Muscle layer of colon (tissue), 2 donors: ENCODE measurements around the gene CLIP3.

ENCODE experiments used
- H3K27ac ChIP-seq: one replicate; pipeline ENCODE4 v1.7.0; 2013; ENCODE audit warnings: low read depth, mild to moderate bottlenecking, low read length, moderate library complexity
- H3K27me3 ChIP-seq, 2 donors: one replicate each; pipeline ENCODE4 v1.7.0; 2013; ENCODE audit warnings: low read length in 2 of 2, mild to moderate bottlenecking in 2 of 2; ENCODE audit not compliant: insufficient read depth in 2 of 2, control insufficient read depth in 1 of 2
- H3K36me3 ChIP-seq: one replicate; pipeline ENCODE4 v1.7.0; 2013; ENCODE audit warnings: mild to moderate bottlenecking, low read length; ENCODE audit not compliant: insufficient read depth
- H3K4me1 ChIP-seq: one replicate; pipeline ENCODE4 v1.7.0; 2013; ENCODE audit warnings: mild to moderate bottlenecking, low read length; ENCODE audit not compliant: insufficient read depth
- H3K4me3 ChIP-seq, 2 donors: one replicate each; pipeline ENCODE4 v1.7.0; 2013; ENCODE audit warnings: low read length in 2 of 2, low read depth in 1 of 2, mild to moderate bottlenecking in 1 of 2, moderate library complexity in 1 of 2
- H3K9ac ChIP-seq: one replicate; pipeline ENCODE4 v1.7.0; 2013; ENCODE audit warnings: low read length
- H3K9me3 ChIP-seq: one replicate; pipeline ENCODE4 v1.7.0; 2013; ENCODE audit warnings: mild to moderate bottlenecking, low read length
- donor health status: abdominal sarcoma.
- donor health status: Adenocarcinoma of cecum.

The CLIP3 gene

GRCh38 chr19:36060430-36060829 lies 27.8 kb upstream of the CLIP3 start:
- Histone ChIP-seq H3K9ac (no peak overlapping the region), H3K9me3 (no peaks in the 10 kb centered on the region), H3K27ac (no peak overlapping the region)

DNA sequence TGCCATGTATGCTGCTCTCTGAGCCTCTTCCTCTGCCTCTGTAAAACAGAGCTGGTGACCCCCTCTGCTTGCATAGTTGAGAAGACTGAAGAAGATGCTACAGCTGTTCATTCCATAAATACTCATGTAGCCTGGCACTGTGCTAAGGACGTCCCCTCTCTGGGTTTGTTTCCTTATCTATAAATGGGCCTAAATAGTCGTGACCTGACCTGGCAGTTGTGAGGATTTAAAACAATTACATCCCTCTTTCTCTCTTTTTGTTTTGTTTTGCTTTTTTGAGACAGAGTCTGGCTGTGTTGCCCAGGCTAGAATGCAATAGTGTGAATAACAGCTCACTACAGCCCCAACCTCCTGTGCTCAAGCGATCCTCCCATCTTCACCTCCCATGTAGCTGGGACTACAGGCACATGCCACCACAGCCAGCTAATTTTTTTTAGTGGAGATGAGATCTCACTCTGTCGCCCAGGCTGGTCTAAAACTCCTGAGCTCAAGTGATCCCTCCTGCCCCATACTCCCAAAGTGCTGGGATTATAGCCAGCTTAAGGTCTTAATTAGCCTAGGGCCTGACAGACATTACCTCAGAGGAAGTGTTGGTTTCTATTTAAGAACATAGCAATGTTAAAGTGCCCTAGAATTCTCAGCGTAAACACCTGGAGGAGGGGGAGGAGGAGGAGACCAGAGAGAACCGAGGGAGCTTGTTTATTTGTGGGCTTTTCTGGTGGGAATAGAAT lies 26.7 kb upstream of the CLIP3 start:
- no peaks in the 10 kb centered on the region for H3K36me3 ChIP-seq
- H3K4me1 ChIP-seq, result peaks cover 6% of the 10 kb centered on the region
- no peaks in the 10 kb centered on the region for H3K27me3 ChIP-seq
- H3K9ac ChIP-seq, result no peak overlapping the region
- H3K4me3 ChIP-seq, result no peak overlapping the region
- H3K27ac ChIP-seq, result no peak overlapping the region
- H3K9me3 ChIP-seq, result no peaks in the 10 kb centered on the region

More at GRCh38 chr19:36060430-36060829, 27.8 kb upstream of the CLIP3 start:
- H3K4me3 ChIP-seq, result no peak overlapping the region
- no peaks in the 10 kb centered on the region for H3K36me3 ChIP-seq
- H3K4me1 ChIP-seq, result peaks cover 2% of the 10 kb centered on the region
- no peaks in the 10 kb centered on the region for H3K27me3 ChIP-seq

DNA sequence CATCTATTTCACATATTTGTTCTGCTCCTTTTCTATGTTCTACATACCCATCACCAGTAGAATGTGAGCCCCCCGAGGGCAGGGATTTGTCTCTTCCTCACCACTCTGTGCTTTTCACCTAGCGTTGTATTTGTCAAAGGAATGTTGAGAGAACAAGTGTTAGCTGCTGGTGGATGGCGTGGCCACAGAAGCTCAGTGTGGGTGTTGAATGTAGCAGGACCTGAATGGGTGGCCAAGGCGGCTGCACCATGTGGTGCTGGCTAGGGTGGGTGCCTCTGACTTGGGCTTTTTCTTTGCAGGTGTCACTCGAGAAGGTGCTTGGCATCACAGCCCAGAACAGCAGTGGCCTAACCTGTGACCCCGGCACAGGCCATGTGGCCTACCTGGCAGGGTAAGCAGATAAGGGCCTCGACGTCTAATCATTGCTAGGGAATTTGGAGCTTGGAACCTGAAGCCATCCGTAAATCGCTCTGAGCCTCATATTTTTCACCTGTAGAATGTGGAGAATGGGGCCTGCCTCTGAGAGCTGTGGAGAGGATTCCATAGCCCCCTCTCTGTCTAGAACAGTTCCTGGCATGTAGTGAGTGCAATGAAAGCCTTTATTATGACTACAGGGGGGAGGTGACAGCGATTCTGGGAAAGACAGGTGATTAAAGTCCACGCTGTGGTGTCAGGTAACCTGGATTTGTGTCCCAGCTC lies 26.0 kb upstream of the CLIP3 start:
- H3K27ac ChIP-seq, result no peak overlapping the region
- no peaks in the 10 kb centered on the region for H3K36me3 ChIP-seq
- H3K4me1 ChIP-seq, result peaks cover 6% of the 10 kb centered on the region
- no peaks in the 10 kb centered on the region for H3K27me3 ChIP-seq
- H3K9ac ChIP-seq, result no peak overlapping the region
- no peaks in the 10 kb centered on the region for H3K9me3 ChIP-seq
- no peak overlapping the region for H3K4me3 ChIP-seq

DNA sequence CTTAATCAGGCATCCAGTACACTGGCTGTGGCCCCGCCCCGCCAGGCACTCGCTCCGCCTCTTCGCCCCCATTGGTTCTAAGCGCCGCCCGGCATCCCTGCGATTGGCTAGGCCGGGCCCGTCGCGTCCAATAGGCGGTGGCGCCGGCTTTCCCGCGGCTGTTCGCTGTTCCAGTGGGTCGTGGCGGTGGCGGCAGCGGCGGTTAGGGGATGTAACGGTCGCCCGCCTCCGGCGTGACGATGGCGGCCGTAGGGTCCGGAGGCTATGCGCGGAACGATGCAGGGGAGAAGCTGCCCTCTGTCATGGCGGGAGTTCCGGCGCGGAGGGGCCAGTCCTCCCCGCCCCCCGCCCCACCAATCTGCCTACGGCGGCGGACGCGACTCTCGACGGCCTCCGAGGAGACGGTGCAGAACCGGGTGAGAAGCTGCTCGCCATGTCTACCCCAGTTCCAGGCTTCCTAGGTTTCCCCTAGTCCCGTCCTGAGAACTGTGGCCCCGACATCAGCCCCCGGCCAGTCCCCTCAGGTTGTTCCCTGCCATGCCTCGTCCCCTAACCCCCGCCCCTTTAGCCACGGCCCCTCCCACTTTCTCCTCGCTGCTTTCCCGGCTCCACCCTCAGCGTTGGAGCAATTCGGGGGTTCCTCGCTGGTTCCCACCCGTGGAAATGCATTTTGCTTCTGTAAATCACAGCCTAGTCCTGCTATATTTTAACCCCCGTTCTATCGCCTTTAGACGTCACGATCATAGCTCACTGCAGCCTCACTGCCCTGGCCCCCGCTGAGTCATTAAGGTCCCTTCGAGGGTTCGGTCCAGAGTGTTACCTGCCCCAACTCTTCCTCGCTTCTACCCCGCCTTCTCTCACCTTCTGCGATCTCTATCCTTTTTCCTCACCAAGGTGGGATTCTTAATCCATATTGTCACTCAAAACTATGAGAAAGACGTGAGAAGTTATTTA lies 22.3 kb upstream of the CLIP3 start, which contains the start of gene WDR62:
TSS of gene WDR62 (plus strand) at position 165 of the 954 bp plus-strand sequence. CDS start at position 240, 75 bp downstream.
- Histone ChIP-seq H3K9ac (peak within 1 kb of the TSS; percentile 65), H3K36me3 (no peaks in the 10 kb centered on the region), H3K4me3 (peak within 1 kb of the TSS; percentile 62 to 98), H3K27me3 (no peaks in the 10 kb centered on the region), H3K4me1 (peaks cover 20% of the 10 kb centered on the region), H3K27ac (peak within 1 kb of the TSS; percentile 93), H3K9me3 (no peaks in the 10 kb centered on the region)

- Histone ChIP-seq H3K27me3 (no peaks in the 10 kb centered on the region), H3K4me3 (peak within 1 kb of the TSS; percentile 62 to 98), H3K4me1 (peaks cover 20% of the 10 kb centered on the region), H3K9ac (peak within 1 kb of the TSS; percentile 65), H3K36me3 (no peaks in the 10 kb centered on the region), H3K9me3 (no peaks in the 10 kb centered on the region), H3K27ac (peak within 1 kb of the TSS; percentile 93)
These were observed 21.6 kb upstream of the CLIP3 start, which contains the start of gene THAP8 for GRCh38 chr19:36054119-36054732. Gene THAP8 (minus strand): TSS chr19:36054285. CDS start chr19:36054217, 68 bp downstream.

DNA sequence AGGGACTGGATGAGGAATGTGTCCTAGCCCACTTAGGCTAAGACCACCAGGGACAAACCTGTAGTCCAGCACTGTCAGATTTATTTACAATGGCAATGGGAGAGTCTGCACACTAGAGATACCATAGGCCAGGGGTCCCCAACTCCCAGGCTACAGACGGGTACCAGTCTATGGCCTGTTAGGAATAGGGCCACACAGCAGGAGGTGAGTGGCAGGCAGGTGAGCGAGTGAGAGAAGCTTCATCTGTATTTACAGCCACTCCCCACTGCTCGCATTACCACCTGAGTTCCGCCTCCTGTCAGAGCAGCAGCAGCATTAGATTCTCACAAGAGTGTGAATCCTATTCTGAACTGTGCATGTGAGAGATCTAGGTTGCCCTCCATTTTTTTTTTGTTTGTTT lies 19.0 kb upstream of the CLIP3 start:
- no peak overlapping the region for H3K27ac ChIP-seq
- no peak overlapping the region for H3K9ac ChIP-seq

DNA sequence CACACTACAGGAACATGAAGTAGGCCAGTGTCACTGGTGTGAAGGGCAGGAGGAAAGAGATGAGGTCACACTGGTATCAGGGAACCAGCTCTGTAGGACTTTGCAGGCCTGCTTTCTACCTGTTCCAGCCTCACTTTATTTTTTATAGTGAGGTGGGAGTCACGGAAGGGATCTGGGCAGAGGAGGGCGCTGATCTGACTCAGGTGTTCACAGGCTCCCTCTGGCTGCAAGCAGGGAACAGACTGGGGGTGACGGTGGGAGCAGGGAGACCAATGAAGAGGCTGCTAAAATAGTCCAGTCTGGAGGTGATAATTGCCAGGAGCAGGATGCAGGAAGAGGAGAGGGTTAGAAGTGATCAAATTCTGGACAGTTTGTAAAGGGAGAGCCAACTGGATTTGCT lies 18.6 kb upstream of the CLIP3 start:
- Histone ChIP-seq H3K9me3 (no peaks in the 10 kb centered on the region), H3K4me1 (peaks cover 28% of the 10 kb centered on the region), H3K36me3 (no peaks in the 10 kb centered on the region), H3K27ac (no peak overlapping the region), H3K27me3 (no peaks in the 10 kb centered on the region), H3K4me3 (no peak overlapping the region), H3K9ac (no peak overlapping the region)

More for the DNA sequence above, 19.0 kb upstream of the CLIP3 start:
- H3K36me3 ChIP-seq, result no peaks in the 10 kb centered on the region
- H3K27me3 ChIP-seq, result no peaks in the 10 kb centered on the region
- no peaks in the 10 kb centered on the region for H3K9me3 ChIP-seq
- peaks cover 24% of the 10 kb centered on the region for H3K4me1 ChIP-seq
- no peak overlapping the region for H3K4me3 ChIP-seq

DNA sequence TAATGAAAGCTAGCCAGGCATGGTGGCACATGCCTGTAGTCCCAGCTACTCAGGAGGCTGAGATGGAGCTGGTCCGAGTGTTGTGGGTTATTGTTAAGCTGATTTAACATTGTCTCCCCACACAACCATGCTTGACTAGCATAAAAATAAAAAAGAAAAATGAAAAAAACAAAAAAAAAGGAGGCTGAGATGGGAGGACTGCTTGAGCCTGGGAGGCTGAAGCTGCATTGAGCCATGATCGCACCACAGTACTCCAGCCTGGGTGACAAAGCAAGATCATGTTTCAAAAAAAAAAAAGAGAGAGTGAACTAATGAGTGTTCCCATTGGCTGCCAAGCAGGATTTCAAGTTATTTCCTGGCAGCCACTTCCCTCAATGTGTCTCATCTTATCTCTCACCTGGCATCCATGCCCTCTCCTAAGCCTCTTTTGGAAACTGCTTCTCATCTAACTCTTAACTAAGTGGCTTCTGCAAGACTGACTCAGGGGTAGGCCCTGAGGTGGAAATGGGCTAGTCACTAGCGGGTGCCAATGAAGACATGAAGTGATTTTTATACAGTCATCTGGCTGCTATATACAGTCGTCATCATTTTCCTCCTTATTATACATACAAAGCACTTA lies 16.5 kb upstream of the CLIP3 start:
- H3K9ac ChIP-seq, result no peak overlapping the region
- no peak overlapping the region for H3K27ac ChIP-seq
- H3K36me3 ChIP-seq, result no peaks in the 10 kb centered on the region
- H3K4me3 ChIP-seq, result no peak overlapping the region
- H3K4me1 ChIP-seq, result peaks cover 25% of the 10 kb centered on the region
- H3K27me3 ChIP-seq, result no peaks in the 10 kb centered on the region
- no peaks in the 10 kb centered on the region for H3K9me3 ChIP-seq

GRCh38 chr19:36047835-36048234 lies 15.2 kb upstream of the CLIP3 start:
- Histone ChIP-seq H3K36me3 (no peaks in the 10 kb centered on the region), H3K4me3 (no peak overlapping the region), H3K27me3 (no peaks in the 10 kb centered on the region), H3K27ac (no peak overlapping the region), H3K9ac (no peak overlapping the region), H3K9me3 (no peaks in the 10 kb centered on the region), H3K4me1 (peaks cover 35% of the 10 kb centered on the region)

DNA sequence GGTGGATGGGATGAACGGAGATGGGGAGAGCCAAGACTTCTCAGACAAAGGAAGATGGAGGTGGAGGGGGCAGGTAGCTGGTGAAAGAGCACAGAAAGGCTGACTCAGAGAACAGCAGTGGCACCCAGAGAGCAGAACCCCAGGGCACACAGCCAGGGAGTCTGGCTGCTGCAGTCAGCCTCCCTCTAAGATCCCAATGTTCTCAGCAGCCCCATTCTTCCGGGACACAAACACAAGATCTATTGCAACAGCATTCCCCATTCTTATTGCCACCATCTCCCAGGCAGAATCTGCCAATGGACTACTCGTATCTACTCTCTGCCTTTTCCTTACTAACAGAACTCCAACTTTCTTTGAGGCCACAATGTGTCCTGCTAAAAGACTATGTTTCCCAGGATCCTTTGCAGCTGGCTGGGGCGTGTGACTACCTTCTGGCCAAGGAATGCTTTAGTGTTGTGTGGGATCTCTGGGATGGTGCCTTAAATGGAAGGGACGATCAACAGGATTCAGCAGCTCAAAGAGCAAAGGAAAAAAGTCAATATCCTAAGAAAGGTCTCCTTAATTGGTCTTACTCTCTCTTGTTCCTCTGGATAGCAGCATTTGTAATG lies 13.9 kb upstream of the CLIP3 start:
- no peak overlapping the region for H3K4me3 ChIP-seq

More for the DNA sequence above, 13.9 kb upstream of the CLIP3 start:
- H3K4me1 ChIP-seq, result peaks cover 37% of the 10 kb centered on the region
- H3K9me3 ChIP-seq, result no peaks in the 10 kb centered on the region
- H3K27ac ChIP-seq, result no peak overlapping the region
- no peaks in the 10 kb centered on the region for H3K36me3 ChIP-seq
- H3K9ac ChIP-seq, result no peak overlapping the region
- no peaks in the 10 kb centered on the region for H3K27me3 ChIP-seq
